Left lung (tissue), 10 donors: ENCODE results near the gene VWA5A. TPM values are rescaled to one million over a fixed set of nuclear protein-coding genes. Genes with fewer than 3 reads are reported as not detected.

Source experiments
- ATAC-seq: fragments of 200-7000 bp; cut with Tn5 transposase; one replicate; pipeline ENCODE4 v1.9.1; 2020; ENCODE audit warnings: moderate library complexity
- DNase-seq, 4 donors: peaks; one replicate each; pipeline ENCODE4 v3.0.0-alpha.2; 2013 to 2020
- H3K27ac ChIP-seq, 2 donors: fragments of 200-600 bp; sonication (generic) in 1 of 2; one replicate each; pipeline versions ENCODE4 v1.5.0 to v1.8.0; 2020 to 2021
- H3K27me3 ChIP-seq, 2 donors: fragments of 200-600 bp; sonication (generic) in 1 of 2; one replicate each; pipeline versions ENCODE4 v1.5.0 to v1.8.0; 2020 to 2021
- H3K36me3 ChIP-seq, 2 donors: fragments of 200-600 bp; sonication (generic) in 1 of 2; one replicate each; pipeline versions ENCODE4 v1.5.0 to v1.8.0; 2020 to 2021
- H3K4me1 ChIP-seq, 2 donors: fragments of 200-600 bp; one replicate each; pipeline ENCODE4 v1.8.0; 2021
- H3K4me3 ChIP-seq, 2 donors: fragments of 200-600 bp; sonication (generic) in 1 of 2; one replicate each; pipeline versions ENCODE4 v1.5.0 to v1.8.0; 2020 to 2021; ENCODE audit warnings: mild to moderate bottlenecking in 1 of 2
- H3K9me3 ChIP-seq, 2 donors: fragments of 200-600 bp; sonication (generic) in 1 of 2; one replicate each; pipeline versions ENCODE4 v1.5.0 to v1.8.0; 2020 to 2021
- intact Hi-C, 2 donors: fragments of 100-400 bp; cut with DNase I; formaldehyde crosslinking; loops; one replicate each; pipeline versions ENCODE4 v1.11.2 to v1.14.2; 2022
- polyA plus RNA-seq, 6 donors: library from polyadenylated mRNA; unstranded; fragments of 120-200 nt; gene quantifications; one replicate each; pipeline ENCODE4 v1.2.1, GENCODE V29; 2013; ENCODE audit not compliant: insufficient read length in 6 of 6
- total RNA-seq, 2 donors: library from RNA; stranded (reverse); fragmentation: NEBNext Ultra II Directional; extraction: Animal tissue kit (Norgen Biotek cat#: 25700); gene quantifications; one replicate each; pipeline ENCODE4 v1.2.1, GENCODE V29; 2021
- TF ChIP-seq, protein P1 (sequence below), 2 donors: fragments of 200-600 bp; sonication (generic) in 1 of 2; IDR thresholded peaks; one replicate each; pipeline versions ENCODE4 v1.5.0 to v1.8.0; 2021; ENCODE audit warnings: antibody characterized with exemption in 2 of 2
- donor health status: DM: no; HTN: yes; CAD: no.
- donor health status: DM: no; HTN: no; CAD: no.

The VWA5A gene
- total and polyA plus RNA-seq, 8 donors: 13.7 to 43.5 (median 17.0) TPM

DNA sequence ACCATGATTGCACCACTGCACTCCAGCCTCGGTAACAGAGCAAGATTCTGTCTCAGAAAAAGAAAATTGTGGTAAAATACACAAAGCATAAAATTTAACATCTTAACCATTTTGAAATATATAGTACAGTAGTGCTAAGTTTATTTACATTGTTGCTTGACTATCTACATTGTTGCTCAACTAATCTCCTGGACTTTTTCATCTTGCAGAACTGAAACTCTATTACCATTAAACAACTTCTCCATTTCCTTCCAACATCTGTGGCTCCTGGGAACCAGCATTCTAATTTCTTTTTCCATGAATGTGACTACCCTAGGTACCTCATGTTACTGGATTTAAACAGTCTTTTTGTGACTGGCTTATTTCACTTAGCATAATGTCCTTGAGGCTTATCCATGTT is 13.5 kb upstream of the VWA5A start:
- no peak for ATAC-seq
- H3K27me3 ChIP-seq: no peaks in the 10 kb centered on the region
- H3K9me3 ChIP-seq: no peaks in the 10 kb centered on the region
- intact Hi-C loops: no loop called here
- no peak overlapping the region for H3K4me3 ChIP-seq
- H3K4me1 ChIP-seq: no peaks in the 10 kb centered on the region
- DNase-seq: no peak
- no peak overlapping the region for H3K27ac ChIP-seq
- no peaks in the 10 kb centered on the region for H3K36me3 ChIP-seq
- TF ChIP-seq, protein P1, sequence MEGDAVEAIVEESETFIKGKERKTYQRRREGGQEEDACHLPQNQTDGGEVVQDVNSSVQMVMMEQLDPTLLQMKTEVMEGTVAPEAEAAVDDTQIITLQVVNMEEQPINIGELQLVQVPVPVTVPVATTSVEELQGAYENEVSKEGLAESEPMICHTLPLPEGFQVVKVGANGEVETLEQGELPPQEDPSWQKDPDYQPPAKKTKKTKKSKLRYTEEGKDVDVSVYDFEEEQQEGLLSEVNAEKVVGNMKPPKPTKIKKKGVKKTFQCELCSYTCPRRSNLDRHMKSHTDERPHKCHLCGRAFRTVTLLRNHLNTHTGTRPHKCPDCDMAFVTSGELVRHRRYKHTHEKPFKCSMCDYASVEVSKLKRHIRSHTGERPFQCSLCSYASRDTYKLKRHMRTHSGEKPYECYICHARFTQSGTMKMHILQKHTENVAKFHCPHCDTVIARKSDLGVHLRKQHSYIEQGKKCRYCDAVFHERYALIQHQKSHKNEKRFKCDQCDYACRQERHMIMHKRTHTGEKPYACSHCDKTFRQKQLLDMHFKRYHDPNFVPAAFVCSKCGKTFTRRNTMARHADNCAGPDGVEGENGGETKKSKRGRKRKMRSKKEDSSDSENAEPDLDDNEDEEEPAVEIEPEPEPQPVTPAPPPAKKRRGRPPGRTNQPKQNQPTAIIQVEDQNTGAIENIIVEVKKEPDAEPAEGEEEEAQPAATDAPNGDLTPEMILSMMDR (IDR thresholded peaks at IDR 0.05): no peak

DNA sequence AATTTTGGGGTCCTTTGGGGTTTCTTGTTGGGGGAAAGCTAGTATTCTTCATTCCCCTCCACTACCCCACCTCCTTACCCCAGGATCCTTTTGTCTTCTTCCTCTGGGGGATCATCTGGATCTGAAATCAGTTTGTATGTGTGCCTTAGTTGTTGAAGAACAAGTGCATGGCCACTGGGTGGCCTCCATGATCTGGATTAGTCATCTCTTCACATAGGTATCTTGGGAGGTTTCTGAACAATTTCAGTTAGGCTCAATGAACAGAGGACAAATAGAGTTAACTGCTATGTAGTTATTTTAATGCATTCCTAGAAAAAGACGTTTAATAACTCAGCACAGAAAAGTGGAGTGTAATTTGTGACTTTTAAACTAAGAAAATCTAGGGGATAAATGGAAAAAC is 7.1 kb upstream of the VWA5A start:
- intact Hi-C loops: no loop called here

DNA sequence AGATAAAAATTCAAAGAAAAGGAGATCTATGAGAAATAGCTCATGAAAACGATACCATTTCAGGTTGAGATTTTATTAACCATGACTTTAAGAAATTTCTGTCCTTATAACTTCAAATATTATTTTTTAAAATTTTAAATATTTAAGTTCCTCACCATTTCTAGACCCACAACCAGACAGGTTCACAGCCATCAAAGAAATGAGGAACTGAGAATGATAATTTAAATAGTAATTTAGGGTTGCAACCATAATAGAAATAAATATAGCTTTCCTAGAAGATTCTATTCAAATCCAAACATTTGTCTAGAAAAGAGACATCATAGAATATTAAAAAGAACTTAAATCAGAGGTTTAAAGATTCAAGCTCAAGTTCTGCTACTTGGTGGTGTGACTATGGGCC is 5.9 kb upstream of the VWA5A start:
- Histone ChIP-seq H3K36me3 (no peaks in the 10 kb centered on the region), H3K4me1 (no peaks in the 10 kb centered on the region), H3K9me3 (no peaks in the 10 kb centered on the region), H3K27me3 (no peaks in the 10 kb centered on the region), H3K4me3 (no peak overlapping the region), H3K27ac (no peak overlapping the region)
- DNase-seq (no peak), ATAC-seq (no peak)
- intact Hi-C loops: no loop called here
- TF ChIP-seq, protein P1 (IDR thresholded peaks at IDR 0.05): no peak

More for the DNA sequence above, 7.1 kb upstream of the VWA5A start:
- H3K9me3 ChIP-seq: no peaks in the 10 kb centered on the region
- no peaks in the 10 kb centered on the region for H3K27me3 ChIP-seq
- TF ChIP-seq, protein P1 (IDR thresholded peaks at IDR 0.05): no peak
- peak; percentile 33 for ATAC-seq
- H3K27ac ChIP-seq: no peak overlapping the region
- H3K4me3 ChIP-seq: no peak overlapping the region
- DNase-seq: peak in 1 of 4 donors; percentile 7
- H3K36me3 ChIP-seq: no peaks in the 10 kb centered on the region
- H3K4me1 ChIP-seq: no peaks in the 10 kb centered on the region

DNA sequence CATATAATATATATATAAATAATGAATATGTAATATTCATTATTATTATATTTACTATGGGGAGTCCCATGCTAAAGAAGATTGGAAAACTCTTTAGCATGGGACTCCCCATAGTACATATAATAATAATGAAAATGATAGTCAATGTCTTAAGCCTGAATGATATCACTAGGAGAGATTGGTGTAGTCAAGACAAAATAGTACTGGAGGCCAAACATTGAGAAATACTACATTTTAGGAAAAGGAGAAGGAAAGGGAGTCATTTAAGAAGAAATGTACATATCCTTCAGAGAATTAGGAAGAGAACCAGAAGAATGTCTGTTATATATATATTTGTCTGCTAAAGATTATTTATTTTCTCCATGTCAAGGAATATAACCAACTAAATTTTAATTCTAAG is 5.0 kb upstream of the VWA5A start:
- no peak for DNase-seq
- Histone ChIP-seq H3K9me3 (no peaks in the 10 kb centered on the region), H3K27ac (no peak overlapping the region), H3K4me3 (no peak overlapping the region), H3K36me3 (no peaks in the 10 kb centered on the region), H3K27me3 (no peaks in the 10 kb centered on the region), H3K4me1 (no peaks in the 10 kb centered on the region)
- TF ChIP-seq, protein P1 (IDR thresholded peaks at IDR 0.05): no peak
- no peak for ATAC-seq
- intact Hi-C loops: no loop called here

DNA sequence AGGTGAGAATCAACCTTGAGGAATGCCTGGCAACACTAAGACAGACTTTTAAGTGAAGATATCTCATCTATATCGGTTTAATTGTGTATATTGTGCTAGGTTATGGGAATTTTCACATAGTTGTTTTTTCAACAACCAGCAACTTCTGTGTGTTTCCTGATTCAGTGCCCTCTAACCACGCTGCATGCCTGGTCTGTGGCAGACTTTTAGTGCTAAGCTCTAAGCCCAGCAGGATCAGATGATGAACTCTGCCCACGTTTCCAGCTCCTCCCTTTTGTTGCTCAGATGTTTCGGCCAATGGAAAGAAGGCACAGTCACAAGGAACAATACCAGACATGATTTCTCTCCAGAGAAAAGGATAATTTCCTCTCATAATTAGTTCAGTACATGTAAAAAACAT is 1.4 kb upstream of the VWA5A start:
- H3K36me3 ChIP-seq: peaks cover 0 to 14% of the 10 kb centered on the region in 2 donors
- DNase-seq (peak in 1 of 4 donors; percentile 36), ATAC-seq (no peak)
- H3K27me3 ChIP-seq: no peaks in the 10 kb centered on the region
- no peak overlapping the region for H3K27ac ChIP-seq
- peaks cover 0 to 13% of the 10 kb centered on the region in 2 donors for H3K4me1 ChIP-seq
- H3K9me3 ChIP-seq: no peaks in the 10 kb centered on the region
- TF ChIP-seq, protein P1 (IDR thresholded peaks at IDR 0.05): no peak
- no peak overlapping the region for H3K4me3 ChIP-seq
- intact Hi-C loops: no loop called here
